Activated CD4-positive, alpha-beta T cell treated with anti-CD3 and anti-CD28 coated beads for 36 hours (primary cell): ENCODE results near the gene STYK1. TPM values are rescaled to one million over a fixed set of nuclear protein-coding genes. Genes with fewer than 3 reads are reported as not detected.

Experiments used
- total RNA-seq, 2 experiments: library from RNA; stranded (reverse); gene quantifications; one replicate each; pipeline ENCODE4 v1.2.3, GENCODE V29; 2021

The STYK1 gene
- total RNA-seq, 2 experiments from 2014 or later: not detected

Other genes starting within 250 kb of the STYK1 start
- gene KLRC2, start 238.0 kb downstream of the STYK1 start, total RNA-seq: not detected
- under 1 TPM in 1 of 2 experiments, not detected in 1; 0.21 TPM for gene KLRC1, start 220.7 kb downstream of the STYK1 start, total RNA-seq
- 1 to 10 TPM; 1.3 to 1.8 TPM for gene EIF2S3B, start 168.2 kb downstream of the STYK1 start, total RNA-seq
- gene MAGOHB, start 60.4 kb downstream of the STYK1 start, total RNA-seq: 10 to 100 TPM; 66.3 to 89.3 TPM
- gene YBX3, start 49.3 kb upstream of the STYK1 start, total RNA-seq: 100 to 1,000 TPM; 157 to 175 TPM
- gene TAS2R7, start 128.6 kb upstream of the STYK1 start, total RNA-seq: not detected
- not detected for gene TAS2R8, start 133.2 kb upstream of the STYK1 start, total RNA-seq
- gene TAS2R9, start 136.1 kb upstream of the STYK1 start, total RNA-seq: not detected
- gene TAS2R10, start 152.3 kb upstream of the STYK1 start, total RNA-seq: not detected
- 1 to 10 TPM; 1.3 to 2.1 TPM for gene PRR4, start 175.4 kb upstream of the STYK1 start, total RNA-seq
- gene PRH1, start 210.2 kb upstream of the STYK1 start, total RNA-seq: 10 to 100 TPM; 11.0 to 12.7 TPM
- under 1 TPM; 0.27 to 0.35 TPM for gene TAS2R13, start 235.5 kb upstream of the STYK1 start, total RNA-seq